GM03348 (cell line): Measurements from ENCODE around the gene IL36G.
"Not testable (repeated sequence)": the region's sequence is repeated elsewhere in the genome, so short reads cannot be mapped to it uniquely, and the experiment has no call there.

Experiments used
- DNase-seq: peaks from one replicate; pipeline ENCODE4 v3.0.0; 2012; ENCODE audit warnings: low spot score

IL36G gene

DNA sequence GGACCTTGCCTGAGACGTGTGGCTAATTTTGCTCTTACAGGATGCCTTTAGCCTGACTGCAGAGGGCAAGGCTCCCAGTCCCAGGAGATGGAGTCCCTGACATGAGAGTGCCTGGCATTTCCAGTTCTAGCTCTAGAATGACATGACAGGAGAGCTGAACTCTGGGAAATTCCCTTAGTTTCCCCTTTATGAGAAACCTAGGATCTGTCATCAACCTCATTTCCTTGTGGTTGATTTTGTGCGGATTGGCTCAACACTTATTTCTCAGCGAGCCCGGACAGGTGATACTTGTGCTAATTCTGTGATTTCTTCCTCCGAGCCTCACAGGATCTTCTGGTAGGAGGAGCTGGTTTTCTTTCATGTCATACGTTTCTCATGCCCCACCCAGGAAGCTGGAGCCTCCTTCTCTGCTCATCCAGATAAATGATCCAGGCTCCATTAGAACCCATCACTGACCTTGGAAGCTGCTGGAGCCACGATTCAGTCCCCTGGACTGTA lies at the start of gene IL36G:
Gene IL36G, plus strand, starts transcription at position 448 of the 498 bp plus-strand sequence. CDS start 633 bp downstream, outside the sequence.
- no peak for DNase-seq

DNA sequence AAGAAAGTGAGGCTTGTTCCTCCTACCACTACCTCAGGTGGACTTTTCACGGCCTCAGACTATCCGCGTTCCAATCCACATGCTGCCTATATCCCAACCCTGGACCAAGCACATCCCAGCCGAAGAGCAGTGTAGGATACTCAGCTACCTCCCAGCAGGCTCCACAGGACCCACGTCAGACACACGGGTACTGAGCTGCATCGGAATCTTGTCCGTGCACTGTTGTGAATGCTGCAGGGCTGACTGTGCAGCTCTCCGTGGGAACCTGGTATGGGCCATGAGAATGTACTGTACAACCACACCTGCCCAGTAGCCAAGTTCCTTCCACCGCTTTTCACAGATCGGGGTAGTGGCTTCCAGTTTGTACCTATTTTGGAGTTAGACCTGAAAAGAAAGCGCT lies 44.5 kb upstream of the IL36G start:
- DNase-seq: no peak

DNA sequence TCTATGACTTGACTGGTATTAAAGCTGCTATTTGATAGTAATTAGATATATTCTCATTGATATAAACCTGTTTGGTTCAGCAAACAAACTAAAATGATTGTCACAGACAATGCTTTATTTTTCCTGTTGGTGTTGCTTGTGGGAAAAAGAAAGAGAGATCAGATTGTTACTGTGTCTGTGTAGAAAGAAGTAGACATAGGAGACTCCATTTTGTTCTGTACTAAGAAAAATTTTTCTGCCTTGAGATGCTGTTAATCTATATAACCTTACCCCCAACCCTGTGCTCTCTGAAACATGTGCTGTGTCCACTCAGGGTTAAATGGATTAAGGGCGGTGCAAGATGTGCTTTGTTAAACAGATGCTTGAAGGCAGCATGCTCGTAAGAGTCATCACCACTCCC lies 43.7 kb upstream of the IL36G start:
- not testable (repeated sequence) for DNase-seq

DNA sequence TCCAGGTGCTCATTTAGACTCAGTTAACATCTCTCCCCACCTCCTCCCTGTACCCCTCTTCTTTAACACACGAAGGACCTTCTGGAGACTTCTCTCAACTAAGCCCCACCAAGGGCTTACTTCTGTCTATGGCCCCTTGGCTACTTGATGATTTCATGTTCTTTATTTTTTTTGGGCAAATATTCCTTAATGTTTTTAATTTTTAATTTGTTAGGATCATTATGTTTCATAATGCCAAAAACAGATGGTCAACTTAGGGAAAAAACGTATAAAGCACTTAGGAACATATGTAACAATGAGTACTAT lies 40.9 kb upstream of the IL36G start:
- DNase-seq: no peak

DNA sequence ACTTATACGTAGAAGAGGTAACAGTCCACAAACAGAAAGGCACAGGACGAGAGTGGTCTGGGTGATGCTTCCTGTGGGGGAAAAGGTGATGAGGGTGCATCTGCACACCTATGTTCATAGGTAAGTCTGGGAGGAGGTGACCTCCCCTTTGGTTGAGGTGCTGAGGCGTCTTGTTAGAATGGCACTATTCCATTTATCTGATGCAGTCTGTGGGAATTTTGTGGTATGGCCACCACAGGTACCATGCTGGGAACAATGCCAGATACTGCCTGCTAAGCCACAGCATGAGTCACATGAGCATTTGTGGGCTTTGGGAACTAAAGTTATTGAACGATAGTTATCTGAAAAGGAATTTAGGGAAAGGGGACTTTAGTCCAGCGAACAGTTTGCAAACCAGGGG lies 38.9 kb upstream of the IL36G start:
- DNase-seq: no peak

DNA sequence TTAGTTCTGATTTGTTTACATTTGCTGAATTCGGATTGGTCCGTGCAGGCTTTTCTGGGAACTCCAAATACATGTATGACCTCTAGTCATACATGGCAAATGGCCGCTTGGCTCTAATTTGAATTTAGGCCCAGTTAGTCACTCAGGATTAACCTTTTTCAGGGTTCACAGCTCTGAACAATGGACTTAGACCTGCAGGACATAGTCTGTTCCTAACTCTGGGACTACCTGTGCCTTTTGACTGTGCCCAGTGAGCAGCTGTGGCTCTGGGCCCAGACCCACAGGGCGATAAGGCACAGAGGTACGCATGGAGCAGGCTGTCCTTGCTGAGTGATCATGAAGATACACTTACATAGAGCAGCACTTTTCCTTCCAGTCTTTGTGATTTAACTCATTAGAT lies 38.4 kb upstream of the IL36G start:
- no peak for DNase-seq

DNA sequence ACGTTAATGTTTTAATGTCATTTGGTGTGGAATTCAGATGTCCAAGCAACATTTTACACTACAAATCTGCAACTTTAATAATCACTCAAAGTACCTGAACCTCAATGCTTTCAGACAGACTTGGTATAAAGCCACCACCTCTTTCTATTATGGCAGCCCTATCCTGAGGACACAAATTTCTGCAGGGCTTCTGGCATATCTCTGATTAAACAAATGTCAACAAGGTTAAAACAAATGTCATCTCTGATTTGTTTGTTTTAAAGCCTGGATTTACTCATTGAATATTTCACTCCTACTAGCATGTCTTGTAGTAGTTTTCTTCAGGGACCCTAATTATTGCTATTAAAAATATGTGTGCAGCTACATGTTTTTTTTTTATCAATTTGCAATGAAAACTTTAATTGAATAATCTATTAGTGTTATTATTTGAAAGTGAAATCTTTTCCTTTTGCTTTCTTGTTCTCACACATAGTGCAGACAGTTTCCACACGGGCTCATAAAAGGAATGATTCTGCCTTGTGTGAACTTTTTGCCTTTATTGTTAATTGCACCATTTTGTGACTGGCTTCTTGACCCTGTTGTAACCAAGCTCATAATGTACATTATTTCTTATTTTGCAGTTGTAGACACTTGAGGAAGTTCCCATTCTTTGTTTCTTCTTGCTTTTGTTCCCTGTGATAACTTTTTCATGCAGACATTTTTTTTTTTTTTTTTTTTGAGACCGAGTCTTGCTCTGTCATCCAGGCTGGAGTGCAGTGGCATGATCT lies 36.8 kb upstream of the IL36G start:
- no peak for DNase-seq

DNA sequence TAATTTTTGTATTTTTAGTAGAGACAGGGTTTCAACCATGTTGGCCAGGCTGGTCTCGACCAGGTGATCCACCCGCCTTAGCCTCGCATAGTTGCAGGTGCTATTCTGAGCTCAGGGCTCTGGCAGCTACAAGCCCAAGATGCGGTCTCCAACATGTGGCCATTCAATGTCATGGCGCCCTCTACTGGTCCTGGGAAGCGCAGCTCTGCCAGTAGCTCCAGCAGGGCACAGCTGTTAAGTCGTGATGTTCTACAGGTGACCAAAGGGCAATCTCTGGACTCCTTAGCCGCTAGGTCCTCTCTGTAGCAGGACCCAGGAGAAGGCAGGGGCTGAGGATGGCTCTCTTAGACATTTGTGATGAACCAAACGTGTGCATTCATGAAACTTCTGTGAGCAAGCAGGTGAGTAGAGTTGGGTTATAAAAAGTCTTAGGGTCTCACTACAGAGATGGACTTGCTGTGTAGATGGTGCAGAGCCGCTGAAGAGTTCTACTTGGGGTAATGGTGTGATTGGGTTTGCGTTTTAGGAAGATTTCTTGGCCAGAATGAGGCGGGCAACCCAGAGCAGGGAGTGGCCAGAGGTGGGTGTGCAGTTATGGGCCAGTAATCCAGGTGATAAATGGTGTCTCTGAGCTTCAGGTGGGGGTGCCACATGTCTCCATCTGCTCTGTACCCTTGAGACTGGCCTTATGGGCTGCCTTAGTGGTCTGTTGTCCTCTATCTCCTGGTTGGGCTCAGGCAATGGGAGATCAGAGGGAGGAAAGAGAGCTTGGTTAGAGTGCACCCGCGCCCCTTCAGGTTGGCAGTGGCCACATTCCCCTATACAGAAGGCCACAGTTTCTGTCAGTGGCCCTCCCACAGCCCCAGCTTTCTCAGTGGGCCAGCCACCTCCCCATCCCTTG lies 35.8 kb upstream of the IL36G start:
- peak; percentile 84 for DNase-seq

DNA sequence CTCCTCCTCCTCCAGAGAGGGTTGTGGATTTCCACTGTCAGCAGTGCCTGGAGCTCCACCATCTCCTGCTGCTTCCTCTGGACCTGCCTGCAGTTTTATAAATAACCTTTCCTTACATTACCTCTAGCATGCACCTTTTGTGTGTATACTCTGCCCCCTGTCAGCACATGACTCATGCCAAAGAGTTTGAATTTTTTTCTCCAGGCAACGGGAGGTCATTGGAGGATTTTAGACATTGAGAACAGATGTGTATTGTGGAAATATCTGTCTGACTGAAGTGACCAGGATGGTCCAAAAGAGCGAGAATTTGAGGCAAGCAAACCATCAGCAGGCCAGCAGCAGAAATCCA lies 35.2 kb upstream of the IL36G start:
- no peak for DNase-seq

DNA sequence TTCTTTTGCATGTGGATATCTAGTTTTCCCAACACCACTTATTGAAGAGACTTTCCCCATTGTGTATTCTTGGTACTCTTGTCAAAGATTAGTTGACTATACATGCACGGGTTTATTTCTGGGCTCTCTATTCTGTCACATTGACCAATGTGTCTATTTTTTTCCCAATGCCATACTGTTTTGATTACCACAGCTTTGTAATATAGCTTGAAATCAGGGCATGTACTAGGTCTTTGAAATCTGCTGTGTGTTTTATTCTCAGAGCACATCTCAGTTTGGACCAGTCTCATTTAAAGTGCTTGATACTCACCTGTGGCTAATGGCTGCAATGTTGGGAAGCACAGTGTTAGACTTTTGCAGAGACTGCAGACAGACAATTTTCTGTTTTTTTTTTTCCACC lies 32.8 kb upstream of the IL36G start:
- no peak for DNase-seq

DNA sequence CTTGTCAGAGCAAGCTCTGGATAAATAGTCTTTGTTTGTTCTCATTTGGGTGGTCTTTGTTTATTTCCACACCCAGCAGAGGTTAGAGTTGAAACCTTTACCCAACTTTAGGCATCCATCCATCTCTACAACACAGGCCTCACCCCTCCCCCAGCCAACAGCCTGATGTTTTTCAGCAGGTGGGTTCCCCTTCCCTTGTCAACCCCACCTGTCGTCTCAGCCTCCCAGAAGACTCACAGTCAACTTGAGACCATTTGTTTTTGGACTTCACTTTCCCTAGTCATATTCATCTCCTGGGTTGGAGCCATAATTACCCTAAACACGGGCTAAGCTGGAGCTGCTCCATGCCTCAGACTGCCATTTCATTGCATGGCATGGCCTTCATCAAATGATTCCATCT lies 31.7 kb upstream of the IL36G start:
- DNase-seq: no peak

DNA sequence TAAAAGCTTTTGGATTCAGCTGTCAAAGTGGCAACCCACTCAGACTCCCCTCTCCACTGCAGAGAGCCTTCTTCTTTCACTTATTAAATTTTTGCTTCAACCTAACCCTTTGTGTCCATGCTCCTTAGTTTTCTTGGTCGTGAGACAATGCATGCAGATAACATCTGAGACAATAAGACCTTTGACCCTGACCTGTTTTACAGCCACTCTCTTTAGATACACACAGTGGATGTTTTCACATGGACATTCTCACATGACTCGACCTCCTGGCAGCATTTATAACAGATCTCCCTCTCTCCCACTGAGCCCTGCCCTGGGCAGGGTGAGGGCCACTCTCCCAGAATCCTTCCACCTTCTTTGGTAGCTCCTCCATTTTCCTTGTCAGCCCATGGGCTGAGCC lies 30.4 kb upstream of the IL36G start:
- DNase-seq: no peak

DNA sequence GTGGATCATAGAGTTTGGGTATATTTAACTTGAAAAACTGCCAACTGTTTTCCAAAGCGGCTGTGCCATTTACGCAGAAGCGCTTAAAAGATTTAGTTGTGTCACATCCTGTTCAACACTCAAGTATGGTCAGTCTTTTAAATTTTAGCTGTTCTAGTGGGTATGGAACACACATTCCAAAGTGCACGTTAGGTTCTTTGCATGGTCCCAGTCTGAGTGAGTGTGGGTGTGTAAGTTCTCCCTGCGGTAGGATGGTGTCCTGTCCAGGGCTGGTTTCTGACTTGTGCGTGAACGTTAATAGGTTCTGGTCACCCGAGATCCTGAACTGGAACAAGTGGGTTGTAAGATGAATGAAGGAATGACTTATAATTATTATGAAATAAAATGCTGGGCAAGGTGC lies 28.4 kb upstream of the IL36G start:
- no peak for DNase-seq

DNA sequence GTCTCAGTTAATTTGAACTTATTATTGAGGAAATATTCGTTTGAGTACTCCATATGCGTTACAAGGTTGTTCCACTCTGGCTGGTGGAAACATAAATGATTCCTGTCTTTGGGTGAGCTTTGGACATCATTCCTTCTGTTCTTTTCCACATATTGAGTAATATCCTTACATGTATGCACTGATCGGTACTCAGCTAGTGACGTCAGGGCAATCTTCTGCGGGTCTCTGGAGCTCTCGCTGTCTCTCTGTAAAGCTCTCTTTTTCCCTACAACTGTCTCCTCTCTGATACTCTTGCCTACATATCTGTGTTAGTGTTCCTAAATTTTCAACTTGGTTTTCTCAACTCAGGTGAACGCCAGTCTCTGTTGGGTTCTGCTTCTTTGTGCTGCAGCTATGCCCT lies 23.4 kb upstream of the IL36G start:
- DNase-seq: no peak

DNA sequence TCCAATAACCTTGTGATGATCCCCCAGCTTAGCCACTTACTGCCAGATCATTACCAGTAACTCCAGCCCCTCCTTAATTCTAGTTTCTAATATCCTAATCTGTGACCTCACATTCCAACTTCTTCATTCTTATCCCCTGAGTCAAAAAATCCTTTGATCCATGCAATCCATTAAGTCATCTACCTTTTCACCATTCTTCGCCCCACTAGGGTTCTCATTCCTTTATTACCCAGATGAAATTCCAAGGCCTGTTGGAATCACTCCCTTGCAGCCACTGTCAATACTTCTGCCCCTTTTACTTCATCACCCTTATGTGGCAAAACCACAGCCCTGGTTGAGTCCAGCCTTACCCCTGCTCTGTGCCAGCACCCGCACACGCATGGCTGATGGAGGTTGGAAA lies 20.3 kb upstream of the IL36G start:
- no peak for DNase-seq

DNA sequence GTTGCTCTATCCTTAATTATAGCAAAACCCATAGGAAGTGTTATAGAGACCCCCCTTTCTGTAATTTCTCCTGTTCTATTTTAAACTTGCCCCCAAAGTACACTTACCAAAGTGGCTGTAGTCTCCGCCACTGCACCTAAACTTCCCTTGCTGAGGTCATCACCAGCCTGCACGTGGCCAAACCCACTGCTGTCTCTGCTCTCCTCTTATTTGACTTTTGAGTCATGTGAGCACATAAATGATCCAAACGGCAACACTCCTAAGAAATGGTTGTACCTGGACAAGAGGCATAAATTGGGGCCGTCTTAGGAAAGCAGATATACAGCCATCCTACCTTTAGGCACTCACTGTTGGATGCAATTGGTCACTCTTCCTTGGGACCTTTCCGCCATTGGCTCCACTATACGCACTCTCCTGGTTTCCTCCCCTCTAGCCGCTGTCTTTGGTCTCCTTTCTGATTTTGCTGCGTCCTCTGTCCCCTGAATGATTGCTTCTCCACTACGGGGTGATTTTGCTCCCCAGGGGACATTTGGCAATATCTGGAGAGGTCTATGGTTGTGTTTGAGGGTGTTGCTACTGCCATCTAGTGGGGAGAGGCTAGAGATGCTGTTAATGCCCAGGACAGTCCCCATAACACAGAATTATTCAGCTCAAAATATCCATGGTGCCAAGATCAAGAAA lies 19.2 kb upstream of the IL36G start:
- DNase-seq: peak; percentile 83

DNA sequence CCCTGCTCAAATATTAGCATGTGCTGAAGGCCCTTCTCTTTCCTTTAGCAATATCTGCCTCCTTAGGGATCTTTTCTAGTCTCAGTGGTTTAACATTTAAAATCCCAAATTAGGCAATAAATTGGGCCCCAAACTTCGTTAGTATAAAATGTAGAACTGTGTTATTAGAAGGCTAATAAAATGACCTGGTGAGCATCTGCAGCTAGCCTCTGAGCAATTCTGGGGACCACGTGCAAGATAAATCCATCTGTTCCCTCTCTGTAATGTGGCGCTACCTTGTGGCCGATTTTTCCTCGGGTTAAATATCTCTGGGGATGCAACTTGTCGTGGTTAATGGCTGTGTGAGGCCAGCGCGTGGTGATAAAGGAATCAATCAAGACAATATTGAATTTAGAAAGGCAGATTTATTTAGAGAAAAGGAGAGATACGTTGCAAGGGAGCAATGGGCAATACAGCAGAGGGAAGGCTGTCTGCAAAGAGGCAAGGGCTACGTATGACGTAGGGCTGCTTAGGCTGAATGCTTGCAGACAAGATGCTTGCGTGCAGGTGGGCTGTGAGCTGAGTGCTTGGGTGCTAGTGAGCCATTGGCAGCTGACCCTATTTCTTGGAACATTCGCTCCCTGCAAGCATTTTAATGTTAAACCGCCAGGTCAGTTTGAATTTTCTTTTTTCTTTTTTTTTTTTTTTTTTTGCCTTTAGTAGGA lies 18.5 kb upstream of the IL36G start:
- no peak for DNase-seq

DNA sequence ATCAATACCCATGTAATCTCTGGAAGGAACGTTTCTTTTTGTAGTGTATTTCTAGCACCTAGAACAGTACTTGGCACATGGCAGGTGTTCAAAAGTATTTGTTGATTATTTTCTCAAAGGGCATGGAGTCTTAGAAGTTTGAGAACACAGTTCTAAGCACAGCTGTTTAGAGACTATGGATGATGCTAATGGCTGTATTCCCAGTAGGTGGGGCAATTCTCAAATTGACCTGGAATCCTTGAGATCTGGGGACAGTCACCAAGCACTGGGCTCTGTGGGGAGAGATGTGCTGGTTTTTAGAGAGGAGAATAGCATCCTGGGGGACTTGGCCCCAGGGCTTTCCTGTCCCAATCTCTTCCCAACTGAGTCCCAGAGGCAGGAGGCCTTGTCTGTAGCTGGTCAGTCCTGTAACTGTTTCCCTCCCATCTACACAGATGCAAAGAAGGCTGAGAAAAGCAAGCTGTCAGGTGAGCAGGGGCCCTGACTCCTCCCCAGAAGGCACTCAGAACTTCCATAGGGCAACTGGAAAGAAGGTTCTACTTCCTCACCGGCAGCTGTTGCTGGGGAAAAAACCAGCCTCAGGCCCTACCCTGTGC lies 17.5 kb upstream of the IL36G start:
- no peak for DNase-seq

DNA sequence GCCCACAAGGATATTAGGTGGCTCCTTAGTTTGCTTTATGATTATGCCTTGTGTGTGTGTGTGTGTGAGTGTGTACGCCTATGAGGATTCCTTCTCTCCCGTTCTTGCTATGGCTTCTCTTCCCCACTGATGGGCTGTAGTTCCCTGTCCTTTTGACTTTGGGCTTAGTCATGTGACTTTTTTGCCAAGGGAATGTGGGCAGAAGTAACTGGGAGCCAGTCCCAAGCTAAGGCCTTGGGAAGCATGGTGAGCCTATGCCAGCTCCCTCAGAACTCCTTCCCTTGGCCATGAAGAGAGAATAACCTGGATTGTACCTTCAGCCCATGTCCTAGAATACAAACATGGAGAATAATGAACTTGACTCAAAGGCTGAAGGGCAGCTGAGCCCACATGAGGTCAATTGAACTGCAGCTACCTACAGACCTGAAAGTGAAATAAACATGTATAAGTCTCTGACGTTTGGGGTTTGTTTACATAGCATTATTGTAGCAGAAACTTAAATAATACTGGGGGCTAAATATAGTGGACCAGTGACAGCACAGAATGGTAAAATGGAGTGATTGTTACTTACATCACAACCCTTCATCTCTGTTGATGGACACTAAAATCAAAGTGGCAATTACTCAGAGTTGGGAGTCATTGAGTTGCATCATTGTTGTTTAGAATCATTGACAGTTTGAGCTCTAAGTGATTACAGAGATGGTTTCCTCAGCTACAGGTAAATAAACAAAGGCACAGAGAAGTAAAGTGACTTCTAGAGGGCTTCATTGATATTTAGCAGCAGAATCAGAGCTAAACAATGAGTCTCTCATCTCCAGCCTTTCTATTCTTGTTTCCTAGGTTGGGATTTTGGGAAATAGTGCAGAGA lies 15.3 kb upstream of the IL36G start:
- no peak for DNase-seq

DNA sequence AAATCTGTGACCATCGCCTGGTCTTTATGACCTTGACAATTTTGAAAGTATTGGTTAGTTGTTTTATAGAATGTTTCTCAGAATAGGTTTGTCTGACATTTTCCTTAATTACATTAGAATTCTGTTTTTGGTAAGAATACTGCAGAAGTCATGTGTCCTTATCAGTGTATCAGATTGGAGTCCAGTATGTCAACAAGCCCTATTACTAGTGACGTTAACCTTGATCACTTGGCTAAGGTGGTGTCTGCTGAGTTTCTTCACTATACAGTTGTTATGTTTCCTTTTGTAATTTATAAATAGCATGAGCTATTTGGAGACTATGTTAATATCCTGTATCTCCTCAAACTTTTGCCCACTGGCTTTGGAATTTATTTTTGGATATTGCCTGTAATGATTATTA lies 10.8 kb upstream of the IL36G start:
- DNase-seq: no peak
